HG03575 (cell line): ENCODE results near the gene ARHGEF6.

ENCODE experiments used
- ATAC-seq: cut with Tn5 transposase; IDR thresholded peaks from one replicate; pipeline ENCODE4 v1.9.1; 2021; ENCODE audit not compliant: unreplicated experiment, insufficient number of reproducible peaks, low FRiP score; ENCODE audit errors: extremely low read depth

The ARHGEF6 gene

DNA sequence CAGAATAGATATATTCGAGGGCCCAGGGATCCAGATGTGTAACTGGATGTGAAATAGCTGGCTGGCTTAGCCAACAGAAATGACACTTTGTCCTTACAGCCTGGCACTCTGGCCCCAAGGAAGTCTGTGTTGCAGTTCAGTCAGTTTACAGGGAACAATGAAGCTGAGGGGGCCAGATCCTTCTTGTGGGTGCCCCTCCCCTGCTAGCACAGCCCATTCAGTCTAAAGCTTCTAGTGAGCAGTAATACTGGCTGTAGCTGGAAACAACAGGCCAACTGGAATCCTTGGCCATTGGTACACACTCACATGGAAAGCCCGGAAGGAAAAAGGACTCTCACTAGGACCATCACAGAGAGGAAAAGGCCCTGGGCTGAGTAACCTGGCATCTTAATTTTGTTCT is 155.5 kb downstream of the ARHGEF6 start:
- ATAC-seq = no peak

DNA sequence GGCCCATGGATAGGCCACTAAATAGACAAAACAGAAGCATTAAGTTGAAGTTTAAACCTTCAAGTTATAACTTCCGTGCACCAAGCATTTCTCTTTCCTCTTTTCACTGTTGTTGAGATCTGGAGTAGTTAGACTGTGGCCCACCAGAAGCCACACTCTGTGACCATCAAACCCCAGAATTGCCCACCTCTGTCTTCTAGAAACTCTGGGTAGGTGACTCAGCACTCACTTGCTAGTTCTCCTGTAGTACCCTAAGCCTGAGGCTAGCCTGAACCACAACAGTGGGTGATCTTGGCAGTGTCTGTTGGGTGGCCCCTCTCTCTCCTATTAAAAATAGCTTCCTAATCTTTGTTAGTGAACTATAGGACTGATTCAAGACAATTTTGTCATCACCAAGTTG is 157.3 kb downstream of the ARHGEF6 start:
- no peak for ATAC-seq

- no peak for ATAC-seq
These were observed 158.2 kb downstream of the ARHGEF6 start for GRCh38 chrX:136622568-136622967.

DNA sequence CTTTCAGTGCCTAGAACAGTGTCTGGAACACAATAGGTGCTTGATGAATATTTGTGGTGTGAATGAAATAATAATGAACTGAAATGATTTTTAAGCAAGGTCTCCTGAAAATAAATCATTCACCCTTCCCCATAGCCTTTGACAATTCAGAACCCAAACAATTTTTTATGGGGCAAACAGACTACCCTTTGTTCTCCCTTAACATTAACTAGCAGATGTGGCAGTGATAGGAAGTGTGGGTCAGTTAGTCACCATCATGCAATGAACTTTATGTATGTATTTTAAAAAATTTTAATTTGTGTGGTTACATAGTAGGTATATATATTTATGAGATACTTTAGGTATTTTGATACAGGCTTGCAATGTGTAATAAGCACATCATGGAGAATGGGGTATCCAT is 160.0 kb downstream of the ARHGEF6 start:
- ATAC-seq = no peak

DNA sequence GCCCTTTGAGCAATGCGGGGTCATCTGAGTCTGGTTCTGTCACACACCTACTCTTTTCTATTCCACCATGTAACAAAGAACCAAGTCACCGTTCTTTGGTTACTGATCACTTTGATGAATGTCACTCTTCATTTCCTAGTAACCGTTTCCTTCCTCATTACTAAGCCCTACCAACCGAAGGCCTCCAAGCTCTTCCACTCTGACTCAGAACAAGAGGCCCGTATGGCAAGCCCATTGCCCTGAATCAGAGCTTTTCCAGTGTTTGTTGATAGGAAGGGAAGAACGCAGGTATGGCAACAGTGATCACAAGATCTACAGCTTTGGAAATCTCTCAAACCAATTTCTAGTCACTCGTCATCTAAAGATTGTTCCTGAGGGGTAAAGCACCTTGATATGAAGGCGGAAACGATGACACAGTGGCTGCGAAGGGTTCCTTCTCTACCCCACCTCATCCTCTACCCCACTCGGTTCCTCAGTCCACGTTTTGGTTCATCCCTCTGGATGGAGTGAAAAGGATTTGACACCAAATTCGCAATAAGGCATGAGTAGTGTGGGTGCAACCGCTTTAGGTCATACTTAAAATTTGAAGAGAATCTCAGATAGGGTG is 160.7 kb downstream of the ARHGEF6 start:
- ATAC-seq = no peak

- ATAC-seq = peak; percentile 89
These were observed 163.6 kb downstream of the ARHGEF6 start for GRCh38 chrX:136616987-136617685.
